Astrocyte of the cerebellum (primary cell): ENCODE data around the gene AFF2.

ENCODE experiments used
- DNase-seq: peaks from one replicate; pipeline ENCODE4 v3.0.0-alpha.2; 2011; ENCODE audit warnings: low read depth
- H3K4me3 ChIP-seq: 2 replicates; pipeline ENCODE4 v1.5.1; 2011; ENCODE audit warnings: mild to moderate bottlenecking, low read depth, low read length, moderate library complexity
- in situ Hi-C: cut with HindIII; loops from 2 replicates; pipeline ENCODE4 v1.10.0; 2017; ENCODE audit warnings: low sequenced_read_pairs
- TF ChIP-seq, protein P1 (sequence below): IDR thresholded peaks from 2 replicates; pipeline ENCODE4 v1.5.1; 2012; ENCODE audit warnings: low read length, low read depth, moderate library complexity, mild to moderate bottlenecking; ENCODE audit errors: missing control alignments

The AFF2 gene

DNA sequence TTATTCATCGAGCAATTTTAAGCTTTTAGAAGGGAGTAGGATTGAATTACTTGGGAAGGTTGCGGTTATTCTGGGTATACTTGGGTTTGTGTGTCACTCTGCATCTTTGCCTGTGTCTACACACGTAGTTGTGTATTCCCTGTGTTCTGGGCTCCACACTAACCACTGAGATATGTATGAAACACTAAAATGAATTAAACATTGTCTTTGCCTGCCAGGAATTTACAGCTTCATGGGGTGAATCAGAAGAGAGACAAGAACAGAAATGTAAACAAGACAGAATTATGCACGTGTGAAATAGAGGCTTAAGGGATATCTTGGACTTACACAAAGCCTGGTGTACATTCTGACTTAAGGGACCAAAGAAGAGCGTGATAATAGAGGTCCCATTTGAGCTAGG, 228.5 kb downstream of the AFF2 start:
- in situ Hi-C loops: no loop called here
- TF ChIP-seq, protein P1, sequence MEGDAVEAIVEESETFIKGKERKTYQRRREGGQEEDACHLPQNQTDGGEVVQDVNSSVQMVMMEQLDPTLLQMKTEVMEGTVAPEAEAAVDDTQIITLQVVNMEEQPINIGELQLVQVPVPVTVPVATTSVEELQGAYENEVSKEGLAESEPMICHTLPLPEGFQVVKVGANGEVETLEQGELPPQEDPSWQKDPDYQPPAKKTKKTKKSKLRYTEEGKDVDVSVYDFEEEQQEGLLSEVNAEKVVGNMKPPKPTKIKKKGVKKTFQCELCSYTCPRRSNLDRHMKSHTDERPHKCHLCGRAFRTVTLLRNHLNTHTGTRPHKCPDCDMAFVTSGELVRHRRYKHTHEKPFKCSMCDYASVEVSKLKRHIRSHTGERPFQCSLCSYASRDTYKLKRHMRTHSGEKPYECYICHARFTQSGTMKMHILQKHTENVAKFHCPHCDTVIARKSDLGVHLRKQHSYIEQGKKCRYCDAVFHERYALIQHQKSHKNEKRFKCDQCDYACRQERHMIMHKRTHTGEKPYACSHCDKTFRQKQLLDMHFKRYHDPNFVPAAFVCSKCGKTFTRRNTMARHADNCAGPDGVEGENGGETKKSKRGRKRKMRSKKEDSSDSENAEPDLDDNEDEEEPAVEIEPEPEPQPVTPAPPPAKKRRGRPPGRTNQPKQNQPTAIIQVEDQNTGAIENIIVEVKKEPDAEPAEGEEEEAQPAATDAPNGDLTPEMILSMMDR: no peak

DNA sequence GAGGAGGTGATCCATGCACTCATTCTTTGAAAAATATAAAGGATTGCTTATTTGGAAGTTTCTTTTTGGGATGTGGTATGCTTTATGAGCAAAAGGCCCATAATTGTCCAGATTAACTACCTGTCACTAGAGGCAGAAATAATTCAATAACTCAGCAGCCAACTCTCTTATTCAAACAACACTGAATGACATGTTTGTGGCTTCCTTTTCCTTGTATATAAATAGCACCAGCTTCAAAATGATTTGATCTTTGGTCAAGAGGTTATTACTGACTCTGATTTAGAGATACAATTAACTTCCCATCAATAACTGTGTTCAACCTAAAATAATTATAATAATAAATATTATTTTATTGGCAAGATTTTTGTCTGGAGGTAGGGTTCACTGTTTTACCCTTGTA, 232.3 kb downstream of the AFF2 start:
- H3K4me3 ChIP-seq: no peak overlapping the region
- in situ Hi-C loops: no loop called here
- TF ChIP-seq, protein P1: no peak
- DNase-seq: no peak

More for the DNA sequence above, 228.5 kb downstream of the AFF2 start:
- no peak for DNase-seq
- no peak overlapping the region for H3K4me3 ChIP-seq

DNA sequence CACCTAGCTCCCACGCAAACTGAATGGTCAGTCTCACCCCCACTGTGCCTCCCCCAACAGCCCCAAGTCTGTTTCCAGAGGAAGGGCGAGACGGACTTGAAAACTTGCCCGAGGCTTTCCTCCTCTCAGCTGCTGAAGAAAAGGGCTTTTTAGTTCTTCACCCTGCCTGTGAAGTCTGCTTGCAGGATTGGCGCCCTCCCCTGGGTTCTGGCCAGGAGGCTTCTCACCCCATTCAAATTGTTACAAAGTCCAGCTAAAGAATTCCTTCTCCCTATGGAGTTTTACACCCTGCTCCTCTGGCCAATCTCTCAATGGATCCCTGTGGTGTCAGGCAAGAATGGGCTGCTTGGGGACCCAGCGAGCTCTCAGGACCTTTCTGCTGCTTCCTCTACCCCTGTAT, 241.0 kb downstream of the AFF2 start:
- no peak overlapping the region for H3K4me3 ChIP-seq
- in situ Hi-C loops: no loop called here
- DNase-seq: no peak
- TF ChIP-seq, protein P1: no peak

DNA sequence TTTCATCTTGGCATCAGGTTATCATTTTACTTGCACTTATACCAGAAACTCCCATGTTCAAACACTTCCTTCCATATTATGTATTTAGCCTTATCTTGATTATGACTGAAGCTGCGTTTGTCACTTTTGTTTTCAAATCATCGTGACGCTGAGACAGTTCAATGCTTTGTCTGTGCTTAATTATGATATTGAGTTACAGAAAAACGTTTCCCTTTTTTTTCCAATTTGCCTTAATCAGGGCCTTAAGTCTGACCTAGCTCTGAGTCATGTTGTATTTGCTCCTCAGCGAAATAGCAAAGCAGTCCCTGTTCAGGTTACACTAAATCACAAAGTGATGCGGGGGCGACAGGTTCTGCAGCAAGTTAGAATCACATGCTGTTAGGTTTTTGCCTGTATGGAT, 254.7 kb downstream of the AFF2 start:
- TF ChIP-seq, protein P1: no peak
- no peak for DNase-seq
- in situ Hi-C loops: no loop called here
- H3K4me3 ChIP-seq: no peak overlapping the region

DNA sequence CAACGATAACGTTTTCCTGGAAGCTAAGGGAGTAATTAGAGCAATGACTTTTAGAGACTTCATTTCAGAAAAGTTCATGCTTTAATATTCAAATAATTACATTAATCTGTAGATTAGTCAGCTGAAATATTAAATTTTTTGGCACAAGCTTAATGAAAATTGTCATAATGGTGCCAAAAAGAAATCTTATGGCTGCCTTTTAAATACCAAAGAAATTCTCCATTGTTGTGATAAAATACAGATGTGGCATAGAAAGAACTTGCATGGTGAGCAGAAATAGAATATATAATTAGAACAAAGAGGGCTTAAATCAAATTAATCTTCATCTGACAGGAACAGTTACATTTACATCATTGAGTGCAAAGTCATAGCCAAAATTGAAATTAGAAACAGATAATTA, 263.5 kb downstream of the AFF2 start:
- in situ Hi-C loops: no loop called here
- DNase-seq: no peak
- H3K4me3 ChIP-seq: no peak overlapping the region
- TF ChIP-seq, protein P1: no peak

DNA sequence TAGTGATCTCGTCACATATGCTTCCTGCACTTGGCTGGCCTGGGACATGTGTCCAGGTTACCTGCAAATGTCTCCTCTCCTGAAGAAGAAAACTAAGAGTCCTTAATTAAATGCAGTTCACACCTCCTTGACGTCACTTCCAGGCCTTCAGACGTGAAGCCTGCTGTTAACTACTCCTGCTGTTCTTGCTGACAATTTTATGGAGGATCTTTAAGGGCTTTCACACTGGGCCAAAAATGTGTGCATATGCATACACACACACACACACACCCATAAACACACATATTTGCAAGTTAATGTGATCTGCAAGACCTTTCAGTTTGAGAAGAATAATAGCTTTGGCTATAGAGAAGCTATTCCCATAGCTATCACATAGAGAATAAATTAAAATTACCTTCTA, 267.9 kb downstream of the AFF2 start:
- H3K4me3 ChIP-seq: no peak overlapping the region
- TF ChIP-seq, protein P1: no peak
- in situ Hi-C loops: no loop called here
- DNase-seq: no peak

DNA sequence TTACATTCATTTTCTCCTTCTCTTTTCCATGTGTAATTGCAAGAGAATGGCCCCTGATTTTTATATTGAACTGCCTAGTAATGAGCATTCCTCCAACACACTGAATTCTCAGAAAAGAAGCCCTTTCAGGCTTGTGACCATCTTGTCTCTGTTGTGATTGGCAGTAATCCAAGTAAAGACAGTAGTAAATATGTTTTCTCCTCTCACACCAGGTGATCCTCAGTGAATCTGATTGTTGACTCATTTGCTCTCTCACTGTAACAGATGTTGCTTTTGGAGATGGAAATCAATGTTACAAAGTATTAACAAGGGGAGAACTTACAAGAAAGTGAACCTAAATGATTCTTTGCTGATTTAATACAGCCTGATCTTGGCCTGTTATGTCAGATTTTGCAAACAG, 271.0 kb downstream of the AFF2 start:
- DNase-seq: no peak
- no peak overlapping the region for H3K4me3 ChIP-seq
- in situ Hi-C loops: no loop called here
- TF ChIP-seq, protein P1: no peak
